Hematopoietic multipotent progenitor cell treated with erythropoietin and hydrocortisone succinate and interleukin-3 and kit ligand, for 8 days (in vitro differentiated cells): Measurements from ENCODE around the gene PIEZO2.

Experiments used
- DNase-seq: peaks from one replicate; pipeline ENCODE4 v3.0.0-alpha.2; 2015

Gene PIEZO2

GRCh38 chr18:10718809-10719208 is 430.6 kb downstream of the PIEZO2 start:
- no peak for DNase-seq

DNA sequence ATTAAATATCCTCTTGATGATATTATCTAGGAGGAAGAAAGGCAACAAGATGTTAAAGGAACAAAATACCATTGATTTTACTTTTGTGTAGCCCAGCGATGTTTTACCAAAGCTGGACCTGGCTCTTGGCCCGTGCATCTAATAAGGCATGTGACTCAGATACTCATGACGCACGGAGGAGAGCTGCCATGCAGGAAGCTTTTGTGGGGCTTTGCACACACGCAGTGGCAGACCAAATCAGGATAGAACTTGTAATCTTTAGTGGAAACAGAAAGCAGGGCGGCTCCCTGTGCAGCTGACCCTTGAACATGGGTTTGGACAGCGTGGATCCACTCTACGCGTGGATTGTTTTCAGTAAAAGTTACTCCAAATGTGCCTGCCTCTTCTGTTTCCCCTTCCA is 433.6 kb downstream of the PIEZO2 start:
- no peak for DNase-seq

DNA sequence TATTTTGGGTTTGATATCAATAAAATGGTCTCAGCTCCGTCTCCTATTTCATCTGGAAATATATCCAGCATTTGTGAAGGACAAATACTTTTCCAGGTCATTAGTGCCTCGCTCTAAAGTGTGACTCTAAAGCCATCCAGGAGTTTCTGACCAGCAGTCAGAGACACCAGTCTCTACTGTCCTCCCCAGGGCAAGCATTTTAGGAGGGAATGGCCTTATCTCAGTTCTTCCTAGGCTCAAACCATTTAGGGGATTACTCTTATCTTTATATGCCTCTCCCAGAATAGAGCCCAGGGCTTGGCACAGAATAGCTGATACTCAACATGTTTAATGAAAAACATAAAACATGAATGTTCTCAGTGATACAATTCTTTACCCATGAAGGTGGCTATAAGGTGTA is 436.0 kb downstream of the PIEZO2 start:
- DNase-seq = no peak

DNA sequence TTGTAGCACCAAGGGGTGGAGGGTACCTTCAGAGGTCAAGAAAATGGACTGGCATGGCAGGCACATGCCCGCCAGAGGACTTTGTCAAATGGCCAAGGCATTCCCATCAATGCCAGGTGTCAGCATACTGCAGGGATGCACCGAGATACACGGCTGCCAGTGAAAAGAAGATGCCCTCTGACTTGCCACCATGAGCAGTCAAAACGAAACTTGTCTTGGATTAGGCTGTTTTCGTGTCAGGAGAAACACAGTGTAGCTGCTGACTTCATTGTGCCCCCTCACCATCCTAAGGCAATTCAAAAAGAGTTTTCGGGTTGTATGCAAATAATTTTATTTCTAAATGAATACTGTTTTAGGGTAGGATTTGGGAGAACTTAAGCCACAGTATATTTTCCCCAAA is 442.1 kb downstream of the PIEZO2 start:
- no peak for DNase-seq

- no peak for DNase-seq
These were observed 443.6 kb downstream of the PIEZO2 start for GRCh38 chr18:10705786-10706185.

DNA sequence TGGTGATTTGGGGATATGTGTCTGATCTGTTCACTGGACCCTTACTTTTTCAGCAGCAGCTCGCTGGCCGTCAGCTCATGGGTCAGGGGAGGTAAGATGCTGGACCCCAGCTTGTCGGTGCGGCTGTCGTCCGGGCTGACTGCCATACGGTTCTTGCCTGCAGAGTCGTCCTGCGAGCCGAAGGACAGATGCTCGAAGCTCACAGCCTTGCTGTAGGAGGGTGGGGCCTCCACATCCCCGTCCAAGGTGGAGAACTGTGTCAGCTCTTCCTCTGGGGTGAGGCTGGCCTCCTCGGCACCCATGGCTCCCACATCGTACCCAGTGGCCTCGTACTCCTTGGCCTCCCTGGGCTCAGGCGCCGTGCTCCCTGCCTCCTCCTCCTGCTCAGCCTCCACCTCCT is 444.1 kb downstream of the PIEZO2 start:
- no peak for DNase-seq

DNA sequence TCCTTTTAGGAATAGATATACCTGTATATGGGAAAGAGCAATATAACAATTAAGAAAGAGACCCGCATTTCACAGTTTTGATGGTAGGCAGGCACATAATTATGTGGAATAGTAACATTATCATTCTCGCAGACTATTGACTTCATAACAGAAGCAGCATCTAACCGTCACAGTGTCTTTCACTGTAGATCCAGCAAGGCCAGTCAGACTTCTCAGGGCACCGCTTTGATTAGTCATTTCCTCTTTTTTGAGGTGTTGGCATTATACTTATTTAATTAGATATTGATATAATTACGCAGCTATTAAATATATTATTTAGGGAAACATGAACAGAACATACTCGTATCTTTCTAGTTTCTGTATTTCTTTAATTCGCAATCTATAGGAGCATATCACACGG is 447.2 kb downstream of the PIEZO2 start:
- DNase-seq = no peak

DNA sequence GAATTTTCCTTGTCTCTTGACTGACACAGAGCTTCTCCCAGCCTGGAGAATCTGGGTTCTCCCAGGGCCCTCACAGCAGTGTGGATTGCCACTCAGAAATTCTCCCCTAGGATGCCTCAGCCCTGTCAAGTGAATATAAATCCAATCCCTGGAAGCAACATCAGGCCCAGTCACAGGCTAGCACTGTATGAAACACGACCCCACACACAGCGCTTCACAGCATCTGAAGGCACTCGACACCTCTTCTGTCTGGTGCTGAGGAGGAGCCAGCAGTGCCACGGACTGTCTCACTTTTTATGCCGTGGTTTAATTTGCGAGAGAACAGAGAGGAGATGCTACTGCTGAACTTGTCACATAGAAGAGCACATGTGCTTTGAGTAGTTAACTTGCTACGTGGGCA is 459.0 kb downstream of the PIEZO2 start:
- no peak for DNase-seq

GRCh38 chr18:10690035-10690329 is 459.4 kb downstream of the PIEZO2 start:
- DNase-seq = no peak

DNA sequence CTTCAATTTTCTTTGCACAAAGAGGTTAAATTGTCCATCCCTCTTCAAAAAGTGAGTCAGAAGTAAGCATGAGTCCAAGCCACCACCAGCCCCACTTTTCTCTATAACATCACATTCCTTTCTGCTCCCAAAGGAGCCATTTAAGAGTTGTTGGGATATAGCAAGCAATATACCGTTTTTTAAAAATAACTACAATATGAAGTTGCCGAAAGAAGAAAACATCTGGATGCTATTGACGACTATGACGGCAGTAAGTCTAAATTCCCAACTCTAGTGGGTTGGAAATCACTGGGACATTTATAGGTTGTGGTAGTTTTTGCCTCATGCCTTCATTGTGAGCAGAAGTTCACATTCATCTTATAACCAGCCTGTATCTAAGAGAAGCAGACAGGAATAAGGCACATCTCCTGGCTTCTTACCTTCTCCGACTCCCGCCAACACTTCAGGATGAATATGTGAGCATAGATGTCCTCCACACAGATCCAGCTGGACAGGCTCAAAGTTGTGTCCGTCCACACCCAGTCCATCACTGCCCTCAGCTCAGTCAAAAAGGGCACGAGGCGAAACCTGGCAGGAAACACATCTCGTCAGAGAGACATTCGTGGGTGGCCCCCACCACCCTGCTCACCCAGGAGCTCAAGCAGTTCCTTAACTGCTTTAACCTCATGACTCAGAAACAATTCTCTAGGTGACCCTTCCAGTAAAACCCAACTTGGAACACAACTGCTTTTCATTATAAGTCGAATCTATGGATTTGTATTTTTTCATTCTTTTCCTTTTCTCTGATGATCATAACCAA is 459.9 kb downstream of the PIEZO2 start:
- DNase-seq = no peak

- DNase-seq = no peak
These were observed 460.6 kb downstream of the PIEZO2 start for GRCh38 chr18:10688766-10689165.

DNA sequence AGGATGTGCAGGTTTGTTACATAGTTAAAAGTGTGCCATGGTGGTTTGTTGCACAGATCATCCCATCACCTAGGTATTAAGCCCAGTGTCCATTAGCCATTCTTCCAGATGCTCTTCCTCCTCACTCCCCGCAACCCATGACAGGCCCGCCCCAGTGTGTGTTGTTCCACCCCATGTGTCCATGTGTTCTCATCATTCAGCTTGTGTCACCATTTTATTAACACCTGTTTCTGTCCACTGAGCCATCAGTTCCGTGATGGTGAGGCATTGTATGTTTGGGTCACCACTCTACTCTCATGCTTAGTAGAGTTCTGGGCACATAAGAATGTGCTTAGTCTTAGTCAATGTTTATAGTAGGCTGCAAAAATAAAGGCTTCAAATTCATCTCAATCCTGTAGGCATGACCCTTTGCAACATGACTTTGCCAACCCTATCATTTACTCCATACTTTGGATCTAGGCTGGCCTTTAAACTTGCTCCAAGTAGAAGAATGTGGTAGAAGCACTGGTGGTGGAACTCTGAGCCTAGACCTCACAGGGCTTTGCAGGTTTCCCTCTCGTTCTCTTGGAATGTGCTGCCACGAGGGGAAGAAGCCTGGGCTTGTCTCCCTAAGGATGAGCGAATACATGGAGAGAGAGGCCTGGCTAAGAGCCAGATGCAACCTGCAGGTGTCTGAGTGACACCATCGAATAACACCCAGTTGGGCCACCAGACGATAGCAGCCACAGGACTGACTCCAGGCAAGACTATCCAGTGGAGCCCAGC is 462.0 kb downstream of the PIEZO2 start:
- no peak for DNase-seq

- DNase-seq = no peak
These were observed 463.1 kb downstream of the PIEZO2 start for GRCh38 chr18:10686308-10686707.

- no peak for DNase-seq
These were observed 463.9 kb downstream of the PIEZO2 start for GRCh38 chr18:10685484-10685883.

- DNase-seq = no peak
These were observed 467.0 kb downstream of the PIEZO2 start for GRCh38 chr18:10682368-10682714.

DNA sequence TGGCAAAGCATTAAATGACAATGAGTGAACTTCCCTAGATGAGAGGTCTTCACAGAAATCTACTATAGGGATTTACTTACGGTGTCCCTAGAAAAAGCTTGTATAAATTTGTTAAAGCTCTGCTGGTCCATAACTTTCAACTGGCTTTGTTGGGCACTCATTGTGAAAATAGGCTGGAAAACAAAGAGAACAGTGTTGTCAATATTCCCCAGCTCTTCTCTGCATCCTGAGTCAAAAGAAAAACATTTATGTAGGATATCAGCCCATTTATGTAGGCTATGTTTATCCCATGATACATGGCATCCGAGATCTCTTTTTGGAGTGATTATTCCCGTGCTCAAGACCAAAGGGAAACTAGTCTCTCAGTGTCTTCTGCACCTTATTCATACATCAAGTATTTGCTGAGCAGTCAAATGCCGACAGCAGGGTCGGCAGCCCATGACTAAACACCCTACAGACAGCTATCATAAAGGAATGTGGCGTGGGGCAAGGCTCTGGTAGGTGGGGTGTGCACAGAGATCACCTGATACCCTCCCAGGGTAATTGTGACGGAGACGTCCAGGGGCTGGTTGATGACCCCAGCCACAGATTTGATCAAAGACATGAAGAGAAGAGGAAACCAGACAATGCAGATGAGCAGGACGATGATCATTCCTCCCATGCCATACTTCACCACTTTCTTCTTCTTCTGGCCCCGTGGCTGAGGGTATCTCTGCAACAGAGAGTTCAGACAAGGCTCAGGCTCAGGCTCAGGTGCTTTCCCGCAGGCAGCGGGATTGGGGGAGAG is 467.6 kb downstream of the PIEZO2 start:
- no peak for DNase-seq

DNA sequence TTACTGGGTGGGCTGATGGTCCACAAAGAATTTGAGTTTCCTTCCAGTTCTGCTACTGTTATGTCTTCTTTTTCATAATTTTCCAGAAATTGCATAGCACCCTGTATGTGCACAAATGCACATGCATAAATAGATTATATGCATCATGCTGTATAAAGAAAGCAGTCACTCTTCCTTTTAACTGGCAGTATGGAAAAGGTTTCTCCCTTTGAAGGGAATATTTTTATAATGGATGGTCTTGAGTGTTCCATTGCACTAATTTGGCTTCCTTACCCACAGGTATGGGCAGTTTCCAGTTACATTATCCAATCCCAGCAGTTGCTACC is 469.1 kb downstream of the PIEZO2 start:
- DNase-seq = no peak

- no peak for DNase-seq
These were observed 469.7 kb downstream of the PIEZO2 start for GRCh38 chr18:10679557-10680270.

- no peak for DNase-seq
These were observed 477.9 kb downstream of the PIEZO2 start for GRCh38 chr18:10671441-10671840.

GRCh38 chr18:10670856-10671255 is 478.5 kb downstream of the PIEZO2 start:
- no peak for DNase-seq

GRCh38 chr18:10669441-10670100 is 479.8 kb downstream of the PIEZO2 start:
- DNase-seq = no peak

DNA sequence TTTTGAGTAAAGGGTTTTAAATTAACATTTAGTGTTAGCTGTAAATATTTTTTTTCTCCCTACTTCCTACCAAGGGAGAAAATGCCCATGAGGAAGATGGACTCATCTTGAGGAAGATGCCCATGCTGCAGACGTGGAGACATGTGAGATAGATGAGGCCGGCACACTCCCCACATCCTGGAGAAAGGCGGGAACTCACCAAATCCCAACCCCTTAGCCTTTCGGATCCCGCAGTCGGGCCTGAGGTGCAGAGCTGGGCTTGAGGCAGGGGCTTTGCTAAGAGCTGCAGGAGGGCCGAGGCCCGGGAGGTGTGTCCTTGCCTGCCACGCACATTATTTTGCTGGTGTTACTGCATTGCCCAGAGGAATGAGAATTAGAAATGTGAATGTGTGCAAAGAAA is 485.6 kb downstream of the PIEZO2 start:
- DNase-seq = no peak

- no peak for DNase-seq
These were observed 488.1 kb downstream of the PIEZO2 start for GRCh38 chr18:10661317-10661716.
